ENCODE data around the gene SDK1. TPM values are rescaled to one million over a fixed set of nuclear protein-coding genes. Genes with fewer than 3 reads are reported as not detected.

Gene SDK1
- total RNA-seq, 1 donor from 2014 or later = 10.4 TPM

DNA sequence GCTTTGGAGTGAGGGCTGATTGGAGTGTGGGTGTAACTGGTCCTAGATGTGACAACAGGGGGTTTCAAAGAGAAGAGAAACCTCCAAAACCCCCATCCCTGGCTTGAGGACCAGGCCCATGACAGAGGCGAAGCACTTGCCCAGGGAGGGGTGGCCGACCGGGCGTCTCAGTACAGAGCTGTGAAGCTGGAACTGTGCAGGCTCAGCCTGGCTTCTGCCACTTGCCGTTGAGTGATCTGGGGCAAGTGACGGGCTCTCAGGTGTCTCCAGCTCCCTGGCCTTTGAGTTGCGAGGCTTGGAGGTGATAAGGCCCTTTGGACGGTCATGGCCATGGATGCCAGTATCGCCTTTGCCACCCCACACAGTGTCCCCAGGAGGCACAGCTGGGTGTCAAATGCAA is 849.7 kb downstream of the SDK1 start:
- no peaks in the 10 kb centered on the region for H3K4me1 ChIP-seq
- H3K9me3 ChIP-seq = no peaks in the 10 kb centered on the region
- TF ChIP-seq, protein P1, sequence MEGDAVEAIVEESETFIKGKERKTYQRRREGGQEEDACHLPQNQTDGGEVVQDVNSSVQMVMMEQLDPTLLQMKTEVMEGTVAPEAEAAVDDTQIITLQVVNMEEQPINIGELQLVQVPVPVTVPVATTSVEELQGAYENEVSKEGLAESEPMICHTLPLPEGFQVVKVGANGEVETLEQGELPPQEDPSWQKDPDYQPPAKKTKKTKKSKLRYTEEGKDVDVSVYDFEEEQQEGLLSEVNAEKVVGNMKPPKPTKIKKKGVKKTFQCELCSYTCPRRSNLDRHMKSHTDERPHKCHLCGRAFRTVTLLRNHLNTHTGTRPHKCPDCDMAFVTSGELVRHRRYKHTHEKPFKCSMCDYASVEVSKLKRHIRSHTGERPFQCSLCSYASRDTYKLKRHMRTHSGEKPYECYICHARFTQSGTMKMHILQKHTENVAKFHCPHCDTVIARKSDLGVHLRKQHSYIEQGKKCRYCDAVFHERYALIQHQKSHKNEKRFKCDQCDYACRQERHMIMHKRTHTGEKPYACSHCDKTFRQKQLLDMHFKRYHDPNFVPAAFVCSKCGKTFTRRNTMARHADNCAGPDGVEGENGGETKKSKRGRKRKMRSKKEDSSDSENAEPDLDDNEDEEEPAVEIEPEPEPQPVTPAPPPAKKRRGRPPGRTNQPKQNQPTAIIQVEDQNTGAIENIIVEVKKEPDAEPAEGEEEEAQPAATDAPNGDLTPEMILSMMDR (IDR thresholded peaks at IDR 0.05) = no peak
- DNase-seq (no peak), ATAC-seq (no peak)
- no peaks in the 10 kb centered on the region for H3K27me3 ChIP-seq
- no peak overlapping the region for H3K27ac ChIP-seq
- intact Hi-C loops (cut with DNase I) = no loop called here
- no peak overlapping the region for H3K4me3 ChIP-seq
- no peaks in the 10 kb centered on the region for H3K36me3 ChIP-seq

DNA sequence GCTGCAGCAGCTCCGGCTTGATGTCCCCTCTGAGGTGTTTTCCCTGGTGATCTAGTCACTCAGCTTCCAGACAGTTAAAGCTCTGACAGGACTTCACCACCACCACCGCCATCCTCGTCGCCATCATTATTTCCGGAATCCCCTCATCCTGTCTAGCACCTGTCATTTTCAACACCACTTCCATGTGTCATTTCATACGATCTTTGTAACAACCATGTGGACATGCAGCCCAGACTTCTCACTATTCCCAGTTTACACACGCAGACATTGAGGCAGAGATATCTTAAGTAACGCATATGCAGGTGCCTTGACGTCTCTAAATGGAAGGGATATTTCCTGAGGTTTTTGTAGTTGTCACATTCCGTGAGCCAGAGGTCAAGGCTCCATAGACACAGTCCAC is 850.5 kb downstream of the SDK1 start:
- TF ChIP-seq, protein P1 (IDR thresholded peaks at IDR 0.05) = no peak
- no peak overlapping the region for H3K27ac ChIP-seq

GRCh38 chr7:4151926-4152549 is 851.0 kb downstream of the SDK1 start:
- no peaks in the 10 kb centered on the region for H3K9me3 ChIP-seq
- intact Hi-C loops (cut with DNase I) = no loop called here
- no peak overlapping the region for H3K27ac ChIP-seq
- no peaks in the 10 kb centered on the region for H3K36me3 ChIP-seq
- TF ChIP-seq, protein P1 (IDR thresholded peaks at IDR 0.05) = no peak
- H3K4me1 ChIP-seq = no peaks in the 10 kb centered on the region
- no peaks in the 10 kb centered on the region for H3K27me3 ChIP-seq
- no peak for ATAC-seq
- DNase-seq = no peak
- H3K4me3 ChIP-seq = no peak overlapping the region

More for the DNA sequence above, 850.5 kb downstream of the SDK1 start:
- no peak for DNase-seq
- Histone ChIP-seq H3K27me3 (no peaks in the 10 kb centered on the region), H3K4me3 (no peak overlapping the region), H3K4me1 (no peaks in the 10 kb centered on the region), H3K36me3 (no peaks in the 10 kb centered on the region), H3K9me3 (no peaks in the 10 kb centered on the region)
- intact Hi-C loops (cut with DNase I) = no loop called here
- no peak for ATAC-seq

DNA sequence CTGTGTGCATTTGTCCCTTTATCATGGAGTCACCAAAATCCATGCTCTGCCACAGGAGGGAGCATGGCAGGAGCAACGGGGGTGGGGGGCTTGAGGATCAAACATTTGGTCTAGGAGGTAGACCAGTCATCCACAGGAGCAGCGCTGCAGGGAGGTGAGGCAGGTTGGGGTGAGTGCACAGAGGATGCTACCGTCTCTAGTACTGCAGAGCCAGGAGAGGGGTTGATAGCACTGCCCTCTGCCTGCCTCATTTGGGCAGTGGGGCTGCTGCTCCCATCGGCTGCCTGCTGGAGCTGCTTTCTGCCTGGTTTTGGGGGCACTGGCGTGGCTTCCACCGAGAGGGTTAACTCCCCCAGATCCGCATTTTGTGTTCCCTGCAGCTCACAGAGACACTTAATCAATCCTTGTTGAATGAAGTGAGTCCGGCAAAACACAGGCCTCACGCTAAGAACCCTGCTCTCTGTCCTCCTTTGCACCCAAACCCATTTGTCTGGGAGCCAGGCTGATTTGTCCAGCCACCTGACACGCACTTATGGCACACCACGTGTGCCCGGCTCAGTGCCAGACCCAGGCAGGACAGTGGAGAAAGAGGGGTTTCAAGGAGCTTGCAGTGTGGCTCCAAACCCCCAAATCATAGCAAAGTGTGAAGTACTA is 854.0 kb downstream of the SDK1 start:
- intact Hi-C loops (cut with DNase I) = no loop called here
- Histone ChIP-seq H3K9me3 (no peaks in the 10 kb centered on the region), H3K4me3 (no peak overlapping the region), H3K27me3 (no peaks in the 10 kb centered on the region), H3K27ac (no peak overlapping the region), H3K36me3 (no peaks in the 10 kb centered on the region), H3K4me1 (no peaks in the 10 kb centered on the region)
- DNase-seq (no peak), ATAC-seq (no peak)
- TF ChIP-seq, protein P1 (IDR thresholded peaks at IDR 0.05) = no peak

DNA sequence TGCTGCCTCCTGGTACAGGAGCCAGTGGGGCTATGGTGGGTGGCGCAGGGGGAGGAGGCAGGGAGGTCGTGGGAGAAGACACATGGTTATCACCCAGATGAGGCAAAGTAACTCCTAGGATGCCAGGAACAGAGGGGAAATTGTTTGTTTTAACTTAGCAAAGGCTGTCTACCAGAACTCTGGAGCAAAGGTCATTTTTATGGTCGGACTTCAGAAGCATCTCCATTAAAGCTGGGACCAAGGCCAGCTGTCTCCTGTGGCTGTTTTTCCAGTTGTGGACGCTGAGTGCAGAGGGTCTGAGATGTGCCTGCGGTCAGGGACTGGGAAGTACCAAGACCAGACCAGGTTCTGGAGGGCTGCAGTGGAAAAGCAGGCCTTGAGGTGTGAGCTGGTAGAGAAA is 855.1 kb downstream of the SDK1 start:
- Histone ChIP-seq H3K4me3 (no peak overlapping the region), H3K9me3 (no peaks in the 10 kb centered on the region), H3K36me3 (no peaks in the 10 kb centered on the region), H3K4me1 (no peaks in the 10 kb centered on the region), H3K27me3 (no peaks in the 10 kb centered on the region), H3K27ac (no peak overlapping the region)
- ATAC-seq (no peak), DNase-seq (no peak)
- TF ChIP-seq, protein P1 (IDR thresholded peaks at IDR 0.05) = no peak
- intact Hi-C loops (cut with DNase I) = no loop called here

Data from upper lobe of right lung (tissue), 1 donor.